Mammary epithelial cell (primary cell): ENCODE measurements around the gene AP2A2.

Experiments
- CTCF ChIP-seq, 2 donors: IDR thresholded peaks in 1 of 2; conservative IDR thresholded peaks in 1 of 2; 2 replicates each; pipeline ENCODE4 v1.5.1; 2011 to 2012; ENCODE audit warnings: inconsistent platforms in 2 of 2, low read length in 2 of 2, mild to moderate bottlenecking in 2 of 2, control low read depth in 1 of 2, low read depth in 1 of 2; ENCODE audit not compliant: insufficient read depth in 1 of 2; ENCODE audit errors: extremely low read depth in 1 of 2
- EZH2 ChIP-seq: IDR thresholded peaks from 2 replicates; pipeline ENCODE4 v1.6.1; 2012; ENCODE audit warnings: low read length, inconsistent platforms, borderline replicate concordance

- TF ChIP-seq EZH2 = no peak
- TF ChIP-seq CTCF (conservative IDR thresholded peaks at IDR 0.05 in 1 of 2, IDR thresholded peaks at IDR 0.05 in 1 of 2; ENCODE audit: extremely low read depth in 1 of 2, insufficient read depth in 1 of 2, low read depth in 1 of 2, low read length in 2 of 2) = no peak
Observed at GRCh38 chr11:995044-995751, 69.5 kb downstream of the AP2A2 start.
